ENCODE results near the gene CRB2.

CRB2 gene

DNA sequence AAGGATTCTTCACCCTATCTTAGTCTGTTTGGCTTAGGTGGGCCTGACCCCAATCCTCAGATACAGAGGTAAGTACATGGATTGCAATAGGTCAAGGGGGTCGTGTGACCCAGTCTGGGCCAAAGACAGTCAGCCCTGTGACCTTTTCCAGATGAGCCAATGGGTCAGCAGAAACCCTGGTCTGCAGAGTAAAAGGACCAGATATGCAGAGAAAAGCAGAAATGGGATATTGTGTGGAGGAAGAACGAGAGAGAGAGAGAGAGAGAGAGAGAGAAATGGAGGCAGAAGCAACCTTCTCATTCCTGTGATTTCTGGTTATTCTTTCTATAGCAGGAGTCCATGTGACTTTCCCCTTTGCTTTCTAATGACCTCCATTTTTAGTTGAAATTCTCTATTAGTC is 40.4 kb upstream of the CRB2 start:
- no peak for DNase-seq (ENCODE audit: low read depth)
- TF ChIP-seq CTCF (IDR thresholded peaks at IDR 0.05; ENCODE audit: insufficient read depth, low read depth, low read length, missing control alignments): no peak
- H3K4me3 ChIP-seq (ENCODE audit: low read length): no peak overlapping the region

GRCh38 chr9:123316053-123316718 is 39.8 kb upstream of the CRB2 start:
- TF ChIP-seq CTCF (IDR thresholded peaks at IDR 0.05; ENCODE audit: insufficient read depth, low read depth, low read length, missing control alignments): no peak
- no peak overlapping the region for H3K4me3 ChIP-seq (ENCODE audit: low read length)
- DNase-seq (ENCODE audit: low read depth): no peak

GRCh38 chr9:123318202-123318601 is 37.8 kb upstream of the CRB2 start:
- H3K4me3 ChIP-seq (ENCODE audit: low read length): no peak overlapping the region
- no peak for TF ChIP-seq CTCF (IDR thresholded peaks at IDR 0.05; ENCODE audit: insufficient read depth, low read depth, low read length, missing control alignments)
- DNase-seq (ENCODE audit: low read depth): no peak

GRCh38 chr9:123318961-123319421 is 37.0 kb upstream of the CRB2 start:
- no peak for DNase-seq (ENCODE audit: low read depth)
- no peak for TF ChIP-seq CTCF (IDR thresholded peaks at IDR 0.05; ENCODE audit: insufficient read depth, low read depth, low read length, missing control alignments)
- H3K4me3 ChIP-seq (ENCODE audit: low read length): no peak overlapping the region

- TF ChIP-seq CTCF (IDR thresholded peaks at IDR 0.05; ENCODE audit: insufficient read depth, low read depth, low read length, missing control alignments): no peak
Observed at GRCh38 chr9:123319541-123320339, 36.3 kb upstream of the CRB2 start.

DNA sequence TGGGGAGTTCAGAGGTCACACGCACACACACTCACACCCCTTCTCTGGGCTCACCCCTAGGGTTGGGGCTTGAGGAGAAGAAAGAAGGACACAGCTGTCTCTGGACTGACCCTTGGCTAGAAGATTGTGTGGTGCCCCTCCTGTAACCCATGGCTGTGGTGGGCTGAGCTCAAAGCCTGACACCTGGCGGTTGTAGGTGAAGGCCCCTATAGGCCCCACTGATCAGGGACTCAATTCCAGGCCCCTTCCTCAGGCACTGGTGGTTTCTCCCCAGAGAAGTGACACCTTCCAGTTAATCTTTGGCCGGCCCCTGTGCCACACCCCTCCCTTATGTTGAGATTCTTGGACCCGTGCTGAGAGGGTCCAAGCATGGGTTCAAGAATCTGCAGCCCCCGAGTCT is 35.2 kb upstream of the CRB2 start:
- TF ChIP-seq CTCF (IDR thresholded peaks at IDR 0.05; ENCODE audit: insufficient read depth, low read depth, low read length, missing control alignments): no peak
- H3K4me3 ChIP-seq (ENCODE audit: low read length): no peak overlapping the region
- no peak for DNase-seq (ENCODE audit: low read depth)

More at GRCh38 chr9:123319541-123320339, 36.3 kb upstream of the CRB2 start:
- no peak overlapping the region for H3K4me3 ChIP-seq (ENCODE audit: low read length)
- no peak for DNase-seq (ENCODE audit: low read depth)
